Panc1 (cell line): Measurements from ENCODE around the gene GPR42. TPM values are rescaled to one million over a fixed set of nuclear protein-coding genes. Genes with fewer than 3 reads are reported as not detected.

ENCODE experiments used
- ATAC-seq: fragments of 200-7000 bp; cut with Tn5 transposase; 2 replicates; pipeline ENCODE4 v1.9.1; 2020; ENCODE audit warnings: mild to moderate bottlenecking, moderate library complexity
- BruUV-seq: library from RNA; stranded (reverse); fragments of 400-500 nt; replicated peaks from 2 replicates; lab custom pipeline; 2021; lab: Mats Ljungman, UMichigan
- CTCF ChIA-PET: fragments of 300-600 bp; sonication (Branson Sonifier 250); formaldehyde crosslinking; loops from one replicate; lab custom pipeline; 2022; ENCODE audit warnings: antibody characterized with exemption; lab: Charles Lee
- POLR2A ChIA-PET: fragments of 300-600 bp; sonication (Branson Sonifier 250); formaldehyde crosslinking; loops from one replicate; lab custom pipeline; 2022; ENCODE audit warnings: antibody characterized with exemption; lab: Charles Lee
- DNase-seq: peaks from one replicate; pipeline ENCODE4 v3.0.0-alpha.2; 2010; ENCODE audit warnings: low read depth, low spot score
- H3K27ac ChIP-seq: 2 replicates; pipeline ENCODE4 v1.5.1; 2011; ENCODE audit warnings: mild to moderate bottlenecking, low read length, inconsistent platforms
- H3K27me3 ChIP-seq: fragments of 200-500 bp; sonication (Bioruptor generic); 2 replicates; pipeline ENCODE4 v1.6.0; 2014; ENCODE audit warnings: low read length, inconsistent platforms; ENCODE audit not compliant: control insufficient read depth, insufficient read depth
- H3K36me3 ChIP-seq: fragments of 200-500 bp; sonication (Bioruptor generic); 2 replicates; pipeline ENCODE4 v1.5.1; 2014; ENCODE audit warnings: inconsistent platforms, mild to moderate bottlenecking, low read length, moderate library complexity; ENCODE audit not compliant: control insufficient read depth, insufficient read depth
- H3K4me1 ChIP-seq: 2 replicates; pipeline ENCODE4 v1.5.1; 2011; ENCODE audit warnings: inconsistent platforms, mild to moderate bottlenecking, low read length, moderate library complexity; ENCODE audit not compliant: control insufficient read depth, insufficient read depth
- H3K4me3 ChIP-seq, 2 experiments: 2 replicates each; pipeline ENCODE4 v1.5.1; 2011 to 2012; ENCODE audit warnings: low read depth in 2 of 2, low read length in 2 of 2, mild to moderate bottlenecking in 2 of 2, inconsistent platforms in 1 of 2, moderate library complexity in 1 of 2
- H3K9me3 ChIP-seq: fragments of 200-500 bp; sonication (Bioruptor generic); 2 replicates; pipeline ENCODE4 v1.5.1; 2014; ENCODE audit warnings: low read depth, mild to moderate bottlenecking, inconsistent platforms, low read length, moderate library complexity; ENCODE audit not compliant: control insufficient read depth, insufficient read depth
- CTCF ChIP-seq: fragments of 450-650 bp; IDR thresholded peaks from 2 replicates; pipeline ENCODE4 v1.5.1; 2017; ENCODE audit warnings: mild to moderate bottlenecking
- POLR2AphosphoS5 ChIP-seq: IDR thresholded peaks from 2 replicates; pipeline ENCODE4 v1.6.1; 2012; ENCODE audit warnings: mild to moderate bottlenecking, low read depth, low read length, moderate library complexity
- SIN3A ChIP-seq: IDR thresholded peaks from 2 replicates; pipeline ENCODE4 v1.6.1; 2012; ENCODE audit warnings: low read depth, mild to moderate bottlenecking, low read length, moderate library complexity, borderline replicate concordance; ENCODE audit not compliant: insufficient read depth
- TCF7L2 ChIP-seq: IDR thresholded peaks from 2 replicates; pipeline ENCODE4 v1.6.1; 2011; ENCODE audit warnings: mild to moderate bottlenecking, low read depth, low read length, inconsistent platforms
- in situ Hi-C: cut with HindIII; loops from 2 replicates; pipeline ENCODE4 v1.10.0; 2016; ENCODE audit warnings: low sequenced_read_pairs, low pct_unique_long_range_greater_than_20kb
- intact Hi-C: fragments of 100-400 bp; cut with micrococcal nuclease; formaldehyde crosslinking; loops from one replicate; pipeline ENCODE4 v1.10.0; 2022; ENCODE audit not compliant: unreplicated experiment
- total RNA-seq: library from RNA; stranded (reverse); gene quantifications from one replicate; pipeline ENCODE4 v1.2.1, GENCODE V29; 2021; ENCODE audit not compliant: unreplicated experiment
- TF ChIP-seq, protein P1 (sequence below), 2 experiments: IDR thresholded peaks; 2 replicates each; pipeline ENCODE4 v1.6.1; 2011 to 2012; ENCODE audit warnings: low read depth in 2 of 2, control low read depth in 1 of 2, low read length in 1 of 2, mild to moderate bottlenecking in 1 of 2, moderate library complexity in 1 of 2; ENCODE audit not compliant: insufficient read depth in 1 of 2

Gene GPR42
- total RNA-seq, 1 experiment from 2014 or later = not detected

DNA sequence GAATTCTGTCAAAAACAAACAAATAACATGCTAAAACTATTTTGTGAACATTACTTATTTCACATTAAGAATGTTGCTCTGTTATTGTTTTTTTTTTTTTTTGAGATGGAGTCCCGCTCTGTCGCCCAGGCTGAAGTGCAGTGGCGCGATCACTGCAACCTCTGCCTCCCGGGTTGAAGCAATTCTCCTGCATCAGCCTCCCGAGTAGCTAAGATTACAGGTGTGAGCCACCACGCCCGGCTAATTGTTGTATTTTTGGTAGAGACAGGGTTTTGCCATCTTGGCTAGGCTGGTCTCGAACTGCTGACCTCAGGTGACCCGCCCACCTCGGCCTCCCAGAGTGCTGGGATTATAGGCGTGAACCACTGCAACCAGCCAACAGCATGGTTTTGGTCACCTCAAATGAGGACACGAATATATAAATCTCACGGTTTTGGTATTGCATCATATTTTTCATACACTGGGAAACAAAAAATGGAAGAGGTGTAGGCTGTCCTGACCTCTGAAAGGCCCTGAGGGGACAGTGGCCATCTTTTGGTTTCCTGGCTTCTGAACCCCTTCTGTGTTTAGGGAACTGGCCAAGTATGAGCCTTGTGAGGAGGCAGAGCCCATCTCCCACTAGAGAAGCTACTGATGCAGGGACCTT is 25.5 kb downstream of the GPR42 start:
- no peak for DNase-seq
- BruUV-seq = no TSS peak
- TF ChIP-seq SIN3A (no peak), TCF7L2 (no peak), POLR2AphosphoS5 (no peak), CTCF (no peak)
- TF ChIP-seq, protein P1, sequence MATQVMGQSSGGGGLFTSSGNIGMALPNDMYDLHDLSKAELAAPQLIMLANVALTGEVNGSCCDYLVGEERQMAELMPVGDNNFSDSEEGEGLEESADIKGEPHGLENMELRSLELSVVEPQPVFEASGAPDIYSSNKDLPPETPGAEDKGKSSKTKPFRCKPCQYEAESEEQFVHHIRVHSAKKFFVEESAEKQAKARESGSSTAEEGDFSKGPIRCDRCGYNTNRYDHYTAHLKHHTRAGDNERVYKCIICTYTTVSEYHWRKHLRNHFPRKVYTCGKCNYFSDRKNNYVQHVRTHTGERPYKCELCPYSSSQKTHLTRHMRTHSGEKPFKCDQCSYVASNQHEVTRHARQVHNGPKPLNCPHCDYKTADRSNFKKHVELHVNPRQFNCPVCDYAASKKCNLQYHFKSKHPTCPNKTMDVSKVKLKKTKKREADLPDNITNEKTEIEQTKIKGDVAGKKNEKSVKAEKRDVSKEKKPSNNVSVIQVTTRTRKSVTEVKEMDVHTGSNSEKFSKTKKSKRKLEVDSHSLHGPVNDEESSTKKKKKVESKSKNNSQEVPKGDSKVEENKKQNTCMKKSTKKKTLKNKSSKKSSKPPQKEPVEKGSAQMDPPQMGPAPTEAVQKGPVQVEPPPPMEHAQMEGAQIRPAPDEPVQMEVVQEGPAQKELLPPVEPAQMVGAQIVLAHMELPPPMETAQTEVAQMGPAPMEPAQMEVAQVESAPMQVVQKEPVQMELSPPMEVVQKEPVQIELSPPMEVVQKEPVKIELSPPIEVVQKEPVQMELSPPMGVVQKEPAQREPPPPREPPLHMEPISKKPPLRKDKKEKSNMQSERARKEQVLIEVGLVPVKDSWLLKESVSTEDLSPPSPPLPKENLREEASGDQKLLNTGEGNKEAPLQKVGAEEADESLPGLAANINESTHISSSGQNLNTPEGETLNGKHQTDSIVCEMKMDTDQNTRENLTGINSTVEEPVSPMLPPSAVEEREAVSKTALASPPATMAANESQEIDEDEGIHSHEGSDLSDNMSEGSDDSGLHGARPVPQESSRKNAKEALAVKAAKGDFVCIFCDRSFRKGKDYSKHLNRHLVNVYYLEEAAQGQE (IDR thresholded peaks at IDR 0.05; ENCODE audit: insufficient read depth in 1 of 2, low read depth in 2 of 2, low read length in 1 of 2) = no peak
- intact Hi-C loops (no loop called here), in situ Hi-C loops (no loop called here)
- Histone ChIP-seq H3K36me3 (no peaks in the 10 kb centered on the region), H3K27ac (no peak overlapping the region), H3K9me3 (no peaks in the 10 kb centered on the region), H3K27me3 (no peaks in the 10 kb centered on the region), H3K4me1 (no peaks in the 10 kb centered on the region), H3K4me3 (no peak overlapping the region)
- no peak for ATAC-seq
- CTCF ChIA-PET = interaction anchor here (0.7 kb wide), 1 partner anchor 108 kb away, joined by 3 read pairs; no protein-coding TSS in a partner anchor
- POLR2A ChIA-PET = no interaction called here

GRCh38 chr19:35397064-35397463 is 26.2 kb downstream of the GPR42 start:
- Histone ChIP-seq H3K4me3 (no peak overlapping the region), H3K36me3 (no peaks in the 10 kb centered on the region), H3K4me1 (no peaks in the 10 kb centered on the region), H3K9me3 (no peaks in the 10 kb centered on the region), H3K27me3 (no peaks in the 10 kb centered on the region), H3K27ac (no peak overlapping the region)
- no peak for DNase-seq
- intact Hi-C loops = no loop called here
- in situ Hi-C loops = no loop called here
- 0 out of 2 replicates have a peak, but pooled peaks have one; percentile 13 for ATAC-seq
- no TSS peak for BruUV-seq
- POLR2A ChIA-PET = interaction anchor here (0.7 kb wide), 1 partner anchor 301 kb away, joined by 6 read pairs; no protein-coding TSS in a partner anchor
- CTCF ChIA-PET = interaction anchor here (0.7 kb wide), 1 partner anchor 107 kb away, joined by 3 read pairs; no protein-coding TSS in a partner anchor
- TF ChIP-seq, protein P1 (IDR thresholded peaks at IDR 0.05; ENCODE audit: insufficient read depth in 1 of 2, low read depth in 2 of 2, low read length in 1 of 2) = no peak
- TF ChIP-seq TCF7L2 = no peak
- TF ChIP-seq CTCF = no peak
- TF ChIP-seq SIN3A = no peak
- no peak for TF ChIP-seq POLR2AphosphoS5
